Measurements from ENCODE around the gene TASP1.
A peak's percentile ranks its signal among the peaks of the same experiment; 100 is the strongest.

The TASP1 gene

GRCh38 chr20:13554076-13554475 is 84.7 kb downstream of the TASP1 start:
- DNase-seq: no peak

- no peak for DNase-seq
Measured at GRCh38 chr20:13552061-13552460, 86.7 kb downstream of the TASP1 start.

GRCh38 chr20:13549451-13549850 is 89.3 kb downstream of the TASP1 start:
- no peak for DNase-seq

GRCh38 chr20:13546497-13547131 is 92.1 kb downstream of the TASP1 start:
- DNase-seq: peak; percentile 58

- no peak for DNase-seq
Measured at GRCh38 chr20:13545790-13546189, 92.9 kb downstream of the TASP1 start.

GRCh38 chr20:13543783-13544182 is 94.9 kb downstream of the TASP1 start:
- DNase-seq: no peak

GRCh38 chr20:13535627-13536026 is 103.1 kb downstream of the TASP1 start:
- no peak for DNase-seq

GRCh38 chr20:13533946-13534345 is 104.8 kb downstream of the TASP1 start:
- DNase-seq: no peak

- no peak for DNase-seq
Measured at GRCh38 chr20:13530146-13530545, 108.6 kb downstream of the TASP1 start.

- no peak for DNase-seq
Measured at GRCh38 chr20:13526551-13526950, 112.2 kb downstream of the TASP1 start.

- peak; percentile 23 for DNase-seq
Measured at GRCh38 chr20:13525225-13525940, 113.3 kb downstream of the TASP1 start.

- DNase-seq: no peak
Measured at GRCh38 chr20:13524339-13524738, 114.4 kb downstream of the TASP1 start.

- no peak for DNase-seq
Measured at GRCh38 chr20:13517831-13518230, 120.9 kb downstream of the TASP1 start.

GRCh38 chr20:13515796-13516558 is 122.8 kb downstream of the TASP1 start:
- no peak for DNase-seq

- no peak for DNase-seq
Measured at GRCh38 chr20:13515291-13515690, 123.4 kb downstream of the TASP1 start.

- DNase-seq: peak; percentile 79
Measured at GRCh38 chr20:13510837-13511488, 127.8 kb downstream of the TASP1 start.

- DNase-seq: no peak
Measured at GRCh38 chr20:13507646-13508045, 131.1 kb downstream of the TASP1 start.

GRCh38 chr20:13501500-13501899 is 137.2 kb downstream of the TASP1 start:
- no peak for DNase-seq

GRCh38 chr20:13494019-13494418 is 144.7 kb downstream of the TASP1 start:
- peak; percentile 46 for DNase-seq

- DNase-seq: no peak
Measured at GRCh38 chr20:13493143-13493542, 145.6 kb downstream of the TASP1 start.

GRCh38 chr20:13492001-13492481 is 146.7 kb downstream of the TASP1 start:
- DNase-seq: peak; percentile 29

GRCh38 chr20:13487202-13487601 is 151.5 kb downstream of the TASP1 start:
- no peak for DNase-seq

GRCh38 chr20:13486694-13487093 is 152.0 kb downstream of the TASP1 start:
- DNase-seq: no peak
